Left lobe of liver (tissue), 2 donors: Measurements from ENCODE around the gene MED12. TPM values are rescaled to one million over a fixed set of nuclear protein-coding genes. Genes with fewer than 3 reads are reported as not detected.

Experiments used
- ATAC-seq: fragments of 200-7000 bp; cut with Tn5 transposase; one replicate; pipeline ENCODE4 v1.9.1; 2020; ENCODE audit warnings: mild to moderate bottlenecking, moderate library complexity
- DNase-seq: peaks from one replicate; pipeline ENCODE4 v3.0.0-alpha.2; 2020; ENCODE audit warnings: low spot score
- total RNA-seq: library from RNA; stranded (reverse); gene quantifications from one replicate; pipeline ENCODE4 v1.2.1, GENCODE V29; 2021
- donor health status: DM: no; HTN: no; CAD: no; lungs with moderate emphysema.
- donor health status: DM: no; HTN: yes; CAD: no.

Gene MED12
- total RNA-seq, 1 donor from 2014 or later, result 9.6 TPM

- ATAC-seq (no peak), DNase-seq (no peak)
These were observed 11.2 kb upstream of the MED12 start for GRCh38 chrX:71107245-71107644.

GRCh38 chrX:71107762-71108360 is 10.5 kb upstream of the MED12 start:
- ATAC-seq (no peak), DNase-seq (no peak)

- no peak for ATAC-seq
These were observed 9.3 kb upstream of the MED12 start for GRCh38 chrX:71109051-71109450.

GRCh38 chrX:71111141-71111843 is 7.1 kb upstream of the MED12 start, which contains the start of gene IL2RG:
Gene IL2RG, minus strand, starts transcription at chrX:71111577. Its CDS starts 38 bp downstream, at chrX:71111539.
- DNase-seq, result no peak
- ATAC-seq, result no peak

More at GRCh38 chrX:71109051-71109450, 9.3 kb upstream of the MED12 start:
- DNase-seq, result no peak

GRCh38 chrX:71111921-71112431 is 6.4 kb upstream of the MED12 start:
- ATAC-seq (no peak), DNase-seq (no peak)

- ATAC-seq, result no peak
- DNase-seq, result no peak
These were observed 1.0 kb upstream of the MED12 start for GRCh38 chrX:71117358-71117757.

- no peak for DNase-seq
These were observed 664 bp downstream of the MED12 start for GRCh38 chrX:71118985-71119535.

GRCh38 chrX:71128166-71128833 is 9.9 kb downstream of the MED12 start:
- ATAC-seq (no peak), DNase-seq (no peak)

More at GRCh38 chrX:71118985-71119535, 664 bp downstream of the MED12 start:
- peak; percentile 45 for ATAC-seq

GRCh38 chrX:71128915-71129765 is 10.7 kb downstream of the MED12 start:
- DNase-seq (peak; percentile 60), ATAC-seq (peak; percentile 91)

- no peak for DNase-seq
- no peak for ATAC-seq
These were observed 13.1 kb downstream of the MED12 start for GRCh38 chrX:71131510-71131909.

GRCh38 chrX:71140440-71140839 is 22.0 kb downstream of the MED12 start:
- no peak for DNase-seq
- ATAC-seq, result no peak

GRCh38 chrX:71143508-71143907 is 25.1 kb downstream of the MED12 start:
- peak; percentile 39 for ATAC-seq
- no peak for DNase-seq

GRCh38 chrX:71144651-71145050 is 26.3 kb downstream of the MED12 start, which contains the start of gene NLGN3:
Gene NLGN3, plus strand, starts transcription at chrX:71144841. Its CDS starts 2,909 bp downstream, at chrX:71147750.
- no peak for ATAC-seq

GRCh38 chrX:71147496-71148277 is 29.3 kb downstream of the MED12 start:
- DNase-seq, result no peak
- ATAC-seq, result no peak

More at GRCh38 chrX:71144651-71145050, 26.3 kb downstream of the MED12 start, which contains the start of gene NLGN3:
- no peak for DNase-seq

GRCh38 chrX:71148278-71148663 is 29.9 kb downstream of the MED12 start:
- DNase-seq (no peak), ATAC-seq (no peak)

- ATAC-seq, result no peak
- no peak for DNase-seq
These were observed 33.0 kb downstream of the MED12 start for GRCh38 chrX:71151366-71151765.

- no peak for ATAC-seq
- no peak for DNase-seq
These were observed 35.8 kb downstream of the MED12 start for GRCh38 chrX:71154196-71154595.

GRCh38 chrX:71154641-71155040 is 36.2 kb downstream of the MED12 start:
- ATAC-seq (no peak), DNase-seq (no peak)

- DNase-seq (no peak), ATAC-seq (no peak)
These were observed 40.2 kb downstream of the MED12 start for GRCh38 chrX:71158603-71159002.
